ENCODE data around the gene SYNGR1. TPM values are rescaled to one million over a fixed set of nuclear protein-coding genes. Genes with fewer than 3 reads are reported as not detected.

The SYNGR1 gene
- total RNA-seq, 1 experiment from 2014 or later: 9.0 TPM

DNA sequence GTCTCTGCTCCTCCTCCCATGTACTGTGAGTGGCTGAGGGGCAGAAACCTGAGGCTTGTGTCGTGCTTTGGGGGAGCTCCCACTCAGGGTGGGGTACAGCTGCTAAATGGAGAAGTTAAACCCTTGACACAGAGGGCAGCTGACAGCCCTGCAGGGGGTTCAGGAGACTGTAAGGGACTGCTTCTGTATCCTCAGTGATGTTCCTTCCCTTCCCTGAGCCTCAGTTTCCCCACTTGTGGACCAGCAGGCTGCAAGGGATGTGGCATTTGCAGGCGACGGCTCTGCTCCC, 15.6 kb downstream of the SYNGR1 start:
- DNase-seq (no peak), ATAC-seq (no peak)
- Histone ChIP-seq H3K27ac (ENCODE audit: low read length) (no peak overlapping the region), H3K9ac (ENCODE audit: low read length) (no peak overlapping the region), H3K4me2 (ENCODE audit: low read length) (no peak overlapping the region), H3K4me1 (ENCODE audit: insufficient read depth, low read length) (no peaks in the 10 kb centered on the region), H3K79me2 (ENCODE audit: low read length) (no peaks in the 10 kb centered on the region), H3K4me3 (ENCODE audit: low read length) (no peak overlapping the region), H3K9me3 (ENCODE audit: low read length) (no peaks in the 10 kb centered on the region), H3K9me2 (replicated peaks; ENCODE audit: low read length) (no peaks in the 10 kb centered on the region), H3F3A (ENCODE audit: low read length, unreplicated experiment) (no peaks in the 10 kb centered on the region), H2AFZ (ENCODE audit: low read length) (no peak overlapping the region), H3K36me3 (ENCODE audit: low read depth, low read length) (no peaks in the 10 kb centered on the region), H4K20me1 (ENCODE audit: low read length) (no peaks in the 10 kb centered on the region), H3K27me3 (ENCODE audit: low read length) (no peaks in the 10 kb centered on the region)
- TF ChIP-seq, protein P1, sequence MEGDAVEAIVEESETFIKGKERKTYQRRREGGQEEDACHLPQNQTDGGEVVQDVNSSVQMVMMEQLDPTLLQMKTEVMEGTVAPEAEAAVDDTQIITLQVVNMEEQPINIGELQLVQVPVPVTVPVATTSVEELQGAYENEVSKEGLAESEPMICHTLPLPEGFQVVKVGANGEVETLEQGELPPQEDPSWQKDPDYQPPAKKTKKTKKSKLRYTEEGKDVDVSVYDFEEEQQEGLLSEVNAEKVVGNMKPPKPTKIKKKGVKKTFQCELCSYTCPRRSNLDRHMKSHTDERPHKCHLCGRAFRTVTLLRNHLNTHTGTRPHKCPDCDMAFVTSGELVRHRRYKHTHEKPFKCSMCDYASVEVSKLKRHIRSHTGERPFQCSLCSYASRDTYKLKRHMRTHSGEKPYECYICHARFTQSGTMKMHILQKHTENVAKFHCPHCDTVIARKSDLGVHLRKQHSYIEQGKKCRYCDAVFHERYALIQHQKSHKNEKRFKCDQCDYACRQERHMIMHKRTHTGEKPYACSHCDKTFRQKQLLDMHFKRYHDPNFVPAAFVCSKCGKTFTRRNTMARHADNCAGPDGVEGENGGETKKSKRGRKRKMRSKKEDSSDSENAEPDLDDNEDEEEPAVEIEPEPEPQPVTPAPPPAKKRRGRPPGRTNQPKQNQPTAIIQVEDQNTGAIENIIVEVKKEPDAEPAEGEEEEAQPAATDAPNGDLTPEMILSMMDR (conservative IDR thresholded peaks at IDR 0.05; ENCODE audit: low read depth, low read length): no peak
- TF ChIP-seq EZH2phosphoT487 (IDR thresholded peaks at IDR 0.05; ENCODE audit: borderline replicate concordance, low read length) (no peak), EZH2 (IDR thresholded peaks at IDR 0.05; ENCODE audit: low read length, unreplicated experiment) (no peak)
- ChIA-PET CTCF (no interaction called here), POLR2A (ENCODE audit: unreplicated experiment) (no interaction called here)
- BruUV-seq (replicated peaks): no TSS peak
- intact Hi-C loops (cut with micrococcal nuclease): no loop called here

DNA sequence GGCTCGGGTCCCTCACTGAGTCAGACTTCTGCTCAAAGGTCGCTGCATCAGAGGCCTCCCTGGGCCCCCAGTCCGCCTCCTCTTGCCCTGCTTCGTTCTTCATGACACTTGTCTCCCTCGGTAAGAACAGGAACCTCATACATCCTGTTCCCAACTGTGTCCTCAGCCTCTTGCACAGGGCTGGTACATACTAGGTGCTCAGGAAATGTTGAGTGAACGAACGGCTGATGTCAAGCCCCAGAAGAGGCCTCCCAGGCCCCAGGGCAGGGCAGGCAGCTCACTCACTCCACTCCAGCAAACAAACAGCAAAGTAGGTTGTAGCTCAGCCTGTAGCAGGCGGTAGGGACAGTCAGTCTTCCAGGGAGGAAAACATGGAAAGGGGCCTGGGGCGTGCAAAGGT, 17.2 kb downstream of the SYNGR1 start:
- H3K9me3 ChIP-seq (ENCODE audit: low read length): no peaks in the 10 kb centered on the region
- H3K27ac ChIP-seq (ENCODE audit: low read length): no peak overlapping the region
- intact Hi-C loops (cut with micrococcal nuclease): no loop called here
- no peaks in the 10 kb centered on the region for H3F3A ChIP-seq (ENCODE audit: low read length, unreplicated experiment)
- CTCF ChIA-PET: interaction anchor here (0.6 kb wide), 1 partner anchor 46 kb away, joined by 3 read pairs; no protein-coding TSS in a partner anchor
- H3K4me1 ChIP-seq (ENCODE audit: insufficient read depth, low read length): no peaks in the 10 kb centered on the region
- H3K9me2 ChIP-seq (replicated peaks; ENCODE audit: low read length): no peaks in the 10 kb centered on the region
- H3K79me2 ChIP-seq (ENCODE audit: low read length): no peaks in the 10 kb centered on the region
- TF ChIP-seq, protein P1 (conservative IDR thresholded peaks at IDR 0.05; ENCODE audit: low read depth, low read length): no peak
- TF ChIP-seq EZH2phosphoT487 (IDR thresholded peaks at IDR 0.05; ENCODE audit: borderline replicate concordance, low read length): no peak
- no peak for TF ChIP-seq EZH2 (IDR thresholded peaks at IDR 0.05; ENCODE audit: low read length, unreplicated experiment)
- no peak overlapping the region for H3K4me3 ChIP-seq (ENCODE audit: low read length)
- no peaks in the 10 kb centered on the region for H3K36me3 ChIP-seq (ENCODE audit: low read depth, low read length)
- DNase-seq: no peak
- H3K27me3 ChIP-seq (ENCODE audit: low read length): no peaks in the 10 kb centered on the region
- BruUV-seq (replicated peaks): no TSS peak
- no peak overlapping the region for H3K9ac ChIP-seq (ENCODE audit: low read length)
- no peaks in the 10 kb centered on the region for H4K20me1 ChIP-seq (ENCODE audit: low read length)
- POLR2A ChIA-PET (ENCODE audit: unreplicated experiment): no interaction called here
- H3K4me2 ChIP-seq (ENCODE audit: low read length): no peak overlapping the region
- no peak for ATAC-seq
- H2AFZ ChIP-seq (ENCODE audit: low read length): no peak overlapping the region

DNA sequence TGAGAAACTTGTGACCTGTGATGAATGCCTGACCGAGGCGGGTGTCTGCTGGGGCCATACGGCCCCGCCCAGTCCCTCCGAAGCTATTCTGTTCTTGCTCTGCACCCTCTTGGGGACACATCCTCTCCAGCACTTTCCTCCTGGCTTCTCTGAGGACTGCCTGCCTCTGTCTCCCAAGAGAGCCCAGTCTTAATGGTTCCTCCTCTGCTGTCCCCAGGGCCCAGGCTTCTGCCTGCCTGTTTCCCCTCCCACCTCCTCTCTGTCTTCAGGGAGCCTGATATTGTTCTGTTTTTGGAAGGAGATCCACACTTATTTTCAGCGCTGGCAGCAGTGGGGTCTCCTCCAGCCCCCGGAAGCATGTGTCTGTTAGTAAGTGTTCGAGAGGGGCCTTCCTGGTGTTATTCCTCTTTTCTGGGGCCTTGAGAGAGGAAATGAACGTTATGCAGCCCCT, 18.7 kb downstream of the SYNGR1 start:
- H3K4me2 ChIP-seq (ENCODE audit: low read length): no peak overlapping the region
- BruUV-seq (replicated peaks): no TSS peak
- H2AFZ ChIP-seq (ENCODE audit: low read length): no peak overlapping the region
- H3K36me3 ChIP-seq (ENCODE audit: low read depth, low read length): no peaks in the 10 kb centered on the region
- H3K9me2 ChIP-seq (replicated peaks; ENCODE audit: low read length): no peaks in the 10 kb centered on the region
- no peaks in the 10 kb centered on the region for H3K9me3 ChIP-seq (ENCODE audit: low read length)
- no peak overlapping the region for H3K4me3 ChIP-seq (ENCODE audit: low read length)
- no peak for DNase-seq
- no peak for ATAC-seq
- intact Hi-C loops (cut with micrococcal nuclease): no loop called here
- no peaks in the 10 kb centered on the region for H4K20me1 ChIP-seq (ENCODE audit: low read length)
- H3K27ac ChIP-seq (ENCODE audit: low read length): no peak overlapping the region
- H3K4me1 ChIP-seq (ENCODE audit: insufficient read depth, low read length): no peaks in the 10 kb centered on the region
- H3F3A ChIP-seq (ENCODE audit: low read length, unreplicated experiment): no peaks in the 10 kb centered on the region
- TF ChIP-seq EZH2phosphoT487 (IDR thresholded peaks at IDR 0.05; ENCODE audit: borderline replicate concordance, low read length) (no peak), EZH2 (IDR thresholded peaks at IDR 0.05; ENCODE audit: low read length, unreplicated experiment) (no peak)
- TF ChIP-seq, protein P1 (conservative IDR thresholded peaks at IDR 0.05; ENCODE audit: low read depth, low read length): no peak
- POLR2A ChIA-PET (ENCODE audit: unreplicated experiment): no interaction called here
- no peaks in the 10 kb centered on the region for H3K27me3 ChIP-seq (ENCODE audit: low read length)
- H3K9ac ChIP-seq (ENCODE audit: low read length): no peak overlapping the region
- CTCF ChIA-PET: no interaction called here
- no peaks in the 10 kb centered on the region for H3K79me2 ChIP-seq (ENCODE audit: low read length)

Measured in PC-3 (cell line).